Measurements from ENCODE around the gene ELAVL4.

Gene ELAVL4

DNA sequence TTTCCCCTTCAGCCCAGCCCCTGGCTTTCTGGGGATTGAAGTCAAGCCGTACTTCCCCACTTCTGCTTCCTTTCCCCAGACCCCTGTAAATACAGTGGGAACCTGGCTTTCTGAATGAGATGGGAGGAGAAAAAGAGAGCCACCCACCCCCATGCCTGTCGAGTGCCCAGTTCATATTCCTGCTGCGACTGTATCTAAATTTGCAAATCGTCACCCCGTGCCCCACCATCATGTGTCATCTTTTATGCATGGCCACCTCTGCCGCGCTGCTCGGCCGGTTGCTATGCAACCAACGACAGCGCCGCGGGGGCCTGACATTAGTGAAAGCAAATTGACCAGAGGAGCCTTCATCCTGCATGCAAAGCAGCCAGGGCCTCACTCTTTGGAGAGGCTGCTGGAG is 143.0 kb downstream of the ELAVL4 start:
- DNase-seq (ENCODE audit: low read depth, low spot score): no peak

DNA sequence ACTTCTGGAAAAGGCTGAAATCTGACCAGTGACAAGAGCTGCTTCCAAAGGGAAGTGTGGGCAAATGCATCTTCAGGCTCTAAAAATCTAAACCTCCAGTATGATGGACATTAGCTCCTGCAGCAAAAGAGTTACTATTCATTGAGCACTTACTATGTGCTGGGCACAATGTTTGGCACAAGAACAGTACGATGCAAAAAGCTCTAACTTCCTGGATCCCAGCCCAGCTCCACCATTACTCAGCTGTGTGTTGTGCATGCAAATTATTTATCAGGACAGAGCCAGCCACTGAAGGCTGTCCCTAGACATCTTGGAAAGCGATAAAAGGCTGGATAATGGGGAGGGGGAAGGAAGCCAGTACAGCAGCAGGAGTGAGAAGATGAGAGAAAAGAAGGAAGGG is 143.5 kb downstream of the ELAVL4 start:
- no peak for DNase-seq (ENCODE audit: low read depth, low spot score)

All from brain pericyte (primary cell).